Suppressor macrophage treated with lipopolysaccharide for 4 hours (primary cell): ENCODE results near the gene PRR18.

ENCODE experiments used
- DNase-seq: peaks from one replicate; pipeline ENCODE4 v3.0.0-alpha.2; 2020

The PRR18 gene

GRCh38 chr6:166274163-166274562 is 34.0 kb downstream of the PRR18 start:
- DNase-seq = no peak

- DNase-seq = no peak
Measured at GRCh38 chr6:166271376-166271765, 36.8 kb downstream of the PRR18 start.

GRCh38 chr6:166270706-166271375 is 37.4 kb downstream of the PRR18 start:
- no peak for DNase-seq

GRCh38 chr6:166269301-166270039 is 38.7 kb downstream of the PRR18 start:
- no peak for DNase-seq

GRCh38 chr6:166268431-166268830 is 39.8 kb downstream of the PRR18 start:
- no peak for DNase-seq

GRCh38 chr6:166267526-166267925 is 40.7 kb downstream of the PRR18 start:
- peak; percentile 56 for DNase-seq

- DNase-seq = no peak
Measured at GRCh38 chr6:166266336-166266735, 41.9 kb downstream of the PRR18 start.

- DNase-seq = peak; percentile 50
Measured at GRCh38 chr6:166262743-166263515, 45.3 kb downstream of the PRR18 start.

GRCh38 chr6:166259296-166259977 is 48.8 kb downstream of the PRR18 start:
- DNase-seq = peak; percentile 90

GRCh38 chr6:166258854-166259276 is 49.3 kb downstream of the PRR18 start:
- DNase-seq = peak; percentile 92

GRCh38 chr6:166257911-166258318 is 50.3 kb downstream of the PRR18 start:
- DNase-seq = no peak
